ENCODE data around the gene DAND5. TPM values are rescaled to one million over a fixed set of nuclear protein-coding genes. Genes with fewer than 3 reads are reported as not detected.
"Not testable (repeated sequence)": the region's sequence is repeated elsewhere in the genome, so short reads cannot be mapped to it uniquely, and the experiment has no call there.

Gene DAND5
- total and polyA plus RNA-seq, 5 experiments from 2014 or later: not detected

GRCh38 chr19:12974301-12975220, 5.2 kb downstream of the DAND5 start:
- H3K9me3 Mint-ChIP-seq: no peaks in the 10 kb centered on the region
- no peaks in the 10 kb centered on the region for H3K36me3 Mint-ChIP-seq
- H3K27me3 Mint-ChIP-seq: peaks cover 4 to 21% (median 12%) of the 10 kb centered on the region in 5 donors
- DNase-seq (no peak), ATAC-seq (no peak)
- no peak overlapping the region for H3K4me3 Mint-ChIP-seq
- peaks cover 1 to 6% (median 4%) of the 10 kb centered on the region in 4 donors for H3K4me1 Mint-ChIP-seq
- H3K27ac Mint-ChIP-seq: no peak overlapping the region
- POLR2A ChIA-PET: no interaction called here

GRCh38 chr19:12975221-12975741, 5.9 kb downstream of the DAND5 start:
- DNase-seq (no peak), ATAC-seq (no peak)
- H3K27me3 Mint-ChIP-seq: peaks cover 4 to 21% (median 15%) of the 10 kb centered on the region in 5 donors
- no peak overlapping the region for H3K4me3 Mint-ChIP-seq
- no peak overlapping the region for H3K27ac Mint-ChIP-seq
- H3K9me3 Mint-ChIP-seq: no peaks in the 10 kb centered on the region
- no peaks in the 10 kb centered on the region for H3K36me3 Mint-ChIP-seq
- POLR2A ChIA-PET: no interaction called here
- H3K4me1 Mint-ChIP-seq: peaks cover 1 to 6% (median 4%) of the 10 kb centered on the region in 4 donors

DNA sequence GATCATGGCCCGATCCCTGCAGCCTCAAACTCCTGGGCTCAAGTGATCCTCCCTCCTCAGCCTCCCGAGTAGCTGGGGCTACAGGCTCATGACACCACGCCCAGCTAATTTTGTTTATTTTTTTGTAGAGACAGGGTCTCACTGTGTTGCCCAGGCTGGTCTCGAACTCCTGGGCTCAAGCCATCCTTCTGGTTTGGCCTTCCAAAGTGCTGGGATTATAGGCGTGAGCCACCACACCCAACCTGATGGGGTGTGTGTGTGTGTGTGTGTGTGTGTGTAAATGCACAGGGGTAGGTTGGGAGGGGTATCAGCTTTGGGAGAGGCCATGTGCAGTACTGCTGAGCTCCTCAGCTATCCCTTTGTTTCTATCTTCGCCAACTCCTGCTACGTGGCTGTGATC, 6.7 kb downstream of the DAND5 start:
- H3K4me1 Mint-ChIP-seq, H3K36me3 Mint-ChIP-seq, DNase-seq, H3K9me3 Mint-ChIP-seq, ATAC-seq, H3K4me3 Mint-ChIP-seq, H3K27ac Mint-ChIP-seq: not testable (repeated sequence)
- POLR2A ChIA-PET: interaction anchor here (0.7 to 2.6 kb wide), 2 partner anchors 118 to 1099 kb away, joined by 5 to 18 read pairs; no protein-coding TSS in a partner anchor
- peaks cover 4 to 21% (median 16%) of the 10 kb centered on the region in 5 donors for H3K27me3 Mint-ChIP-seq

- Mint-ChIP-seq H3K4me1 (peaks cover 3 to 6% (median 4%) of the 10 kb centered on the region in 4 donors), H3K4me3 (no peak overlapping the region), H3K27ac (no peak overlapping the region), H3K9me3 (no peaks in the 10 kb centered on the region), H3K36me3 (no peaks in the 10 kb centered on the region), H3K27me3 (peaks cover 4 to 22% (median 16%) of the 10 kb centered on the region in 5 donors)
- POLR2A ChIA-PET: interaction anchor here (1.2 kb wide), 1 partner anchor 81 kb away, joined by 3 read pairs; no protein-coding TSS in a partner anchor
- ATAC-seq (no peak), DNase-seq (no peak)
Measured at GRCh38 chr19:12979974-12980373, 10.6 kb downstream of the DAND5 start.

DNA sequence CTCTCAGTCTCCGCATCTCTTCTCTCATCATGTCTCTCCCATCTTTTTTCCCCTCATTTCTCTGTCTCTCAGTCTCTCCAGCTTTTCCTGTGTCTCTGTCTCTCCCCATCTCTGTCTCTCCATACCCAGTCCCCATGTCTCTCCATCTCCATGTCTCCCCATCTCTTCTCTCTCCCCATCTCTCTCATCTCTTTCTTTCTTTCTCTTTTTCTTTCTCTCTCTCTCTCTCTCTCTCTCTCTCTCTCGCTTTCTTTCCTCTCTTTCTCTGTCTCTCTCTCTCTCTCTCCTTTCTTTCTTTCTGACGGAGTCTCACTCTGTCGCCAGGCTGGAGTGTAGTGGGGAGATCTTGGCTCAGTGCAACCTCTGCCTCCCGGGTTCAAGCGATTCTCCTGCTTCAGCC, 13.3 kb downstream of the DAND5 start:
- Mint-ChIP-seq H3K36me3 (no peaks in the 10 kb centered on the region), H3K4me3 (no peak overlapping the region), H3K27ac (no peak overlapping the region), H3K4me1 (peaks cover 4 to 11% (median 6%) of the 10 kb centered on the region in 4 donors), H3K9me3 (no peaks in the 10 kb centered on the region), H3K27me3 (peaks cover 2 to 18% (median 15%) of the 10 kb centered on the region in 5 donors)
- no peak for ATAC-seq
- POLR2A ChIA-PET: interaction anchor here (0.7 to 1.1 kb wide), 2 partner anchors 78 to 106 kb away, joined by 3 read pairs; no protein-coding TSS in a partner anchor
- DNase-seq: no peak

GRCh38 chr19:12983091-12983490, 13.7 kb downstream of the DAND5 start:
- Mint-ChIP-seq H3K36me3 (no peaks in the 10 kb centered on the region), H3K4me3 (no peak overlapping the region), H3K27me3 (peaks cover 0 to 14% (median 10%) of the 10 kb centered on the region in 5 donors), H3K9me3 (no peaks in the 10 kb centered on the region), H3K4me1 (peaks cover 0 to 10% (median 2%) of the 10 kb centered on the region in 4 donors), H3K27ac (no peak overlapping the region)
- ATAC-seq: no peak
- POLR2A ChIA-PET: interaction anchor here (1.1 kb wide), 1 partner anchor 78 kb away, joined by 3 read pairs; no protein-coding TSS in a partner anchor
- no peak for DNase-seq

- H3K27ac Mint-ChIP-seq: no peak overlapping the region
- no peaks in the 10 kb centered on the region for H3K9me3 Mint-ChIP-seq
- DNase-seq (peak; percentile 67 to 88 (median 86)), ATAC-seq (peak; percentile 82 to 88)
- peaks cover 0 to 11% (median 9%) of the 10 kb centered on the region in 5 donors for H3K27me3 Mint-ChIP-seq
- POLR2A ChIA-PET: interaction anchor here (1.1 kb wide), 1 partner anchor 79 kb away, joined by 4 read pairs; no protein-coding TSS in a partner anchor
- no peak overlapping the region for H3K4me3 Mint-ChIP-seq
- H3K4me1 Mint-ChIP-seq: peaks cover 0 to 10% (median 2%) of the 10 kb centered on the region in 4 donors
- H3K36me3 Mint-ChIP-seq: no peaks in the 10 kb centered on the region
Measured at GRCh38 chr19:12983542-12984142, 14.3 kb downstream of the DAND5 start.

DNA sequence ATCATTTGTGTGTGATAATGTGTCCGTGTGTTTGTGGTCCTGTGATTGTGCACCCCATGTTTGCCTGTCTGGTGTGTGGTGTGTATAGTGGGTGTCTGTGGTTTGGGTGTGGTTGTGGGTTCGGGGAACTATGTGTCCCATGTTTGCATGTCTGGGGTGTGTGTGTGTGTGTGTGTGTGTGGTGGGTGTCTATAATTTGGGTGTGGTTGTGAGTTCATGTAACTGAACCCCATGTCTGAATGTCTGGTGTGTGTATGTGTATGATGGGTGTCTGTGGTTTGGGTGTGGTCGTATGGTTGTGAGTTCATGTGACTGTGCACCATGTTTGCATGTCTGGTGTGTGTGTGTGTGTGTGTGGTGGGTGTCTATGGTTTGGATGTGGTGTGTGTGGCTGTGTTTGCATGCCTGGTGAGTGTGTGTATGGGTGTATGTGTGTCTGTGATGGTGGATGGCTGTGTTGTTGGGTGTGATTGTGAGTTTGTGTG, 14.8 kb downstream of the DAND5 start:
- Mint-ChIP-seq H3K36me3 (no peaks in the 10 kb centered on the region), H3K9me3 (no peaks in the 10 kb centered on the region)
- POLR2A ChIA-PET: interaction anchor here (1.1 kb wide), 1 partner anchor 78 kb away, joined by 4 read pairs; no protein-coding TSS in a partner anchor

DNA sequence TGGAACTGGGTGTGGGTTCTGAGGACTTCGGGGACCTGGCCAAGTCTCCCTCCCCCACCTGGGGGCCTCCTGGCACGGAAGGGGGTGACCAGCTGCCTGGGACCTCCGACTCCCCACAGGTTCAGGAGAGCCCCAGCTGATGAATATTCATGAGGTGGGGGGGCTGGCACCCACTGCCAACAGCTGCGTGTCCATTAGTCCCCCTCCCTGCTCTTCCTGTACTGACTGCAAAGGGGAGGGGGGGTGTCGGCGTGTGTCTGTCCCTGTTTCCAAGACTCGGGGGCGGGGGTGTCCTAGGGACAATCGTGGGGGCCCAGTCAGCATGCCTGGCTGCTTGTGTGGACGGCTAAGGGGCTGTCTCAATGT, 15.3 kb downstream of the DAND5 start:
- peaks cover 0 to 10% (median 2%) of the 10 kb centered on the region in 4 donors for H3K4me1 Mint-ChIP-seq
- peak overlapping the region in 2 of 10 donors; percentile 81 to 87 for H3K27ac Mint-ChIP-seq
- H3K9me3 Mint-ChIP-seq: no peaks in the 10 kb centered on the region
- POLR2A ChIA-PET: interaction anchor here (1.1 kb wide), 1 partner anchor 78 kb away, joined by 4 read pairs; no protein-coding TSS in a partner anchor
- H3K4me3 Mint-ChIP-seq: peak overlapping the region in 1 of 10 donors; percentile 38
- no peak for ATAC-seq
- peaks cover 0 to 10% (median 8%) of the 10 kb centered on the region in 5 donors for H3K27me3 Mint-ChIP-seq
- H3K36me3 Mint-ChIP-seq: no peaks in the 10 kb centered on the region
- no peak for DNase-seq

More for the DNA sequence above, 14.8 kb downstream of the DAND5 start:
- Mint-ChIP-seq H3K27ac (no peak overlapping the region), H3K4me1 (peaks cover 0 to 10% (median 2%) of the 10 kb centered on the region in 4 donors), H3K27me3 (peaks cover 0 to 10% (median 8%) of the 10 kb centered on the region in 5 donors), H3K4me3 (no peak overlapping the region)
- DNase-seq (peak in 1 of 10 donors; percentile 27), ATAC-seq (no peak)

DNA sequence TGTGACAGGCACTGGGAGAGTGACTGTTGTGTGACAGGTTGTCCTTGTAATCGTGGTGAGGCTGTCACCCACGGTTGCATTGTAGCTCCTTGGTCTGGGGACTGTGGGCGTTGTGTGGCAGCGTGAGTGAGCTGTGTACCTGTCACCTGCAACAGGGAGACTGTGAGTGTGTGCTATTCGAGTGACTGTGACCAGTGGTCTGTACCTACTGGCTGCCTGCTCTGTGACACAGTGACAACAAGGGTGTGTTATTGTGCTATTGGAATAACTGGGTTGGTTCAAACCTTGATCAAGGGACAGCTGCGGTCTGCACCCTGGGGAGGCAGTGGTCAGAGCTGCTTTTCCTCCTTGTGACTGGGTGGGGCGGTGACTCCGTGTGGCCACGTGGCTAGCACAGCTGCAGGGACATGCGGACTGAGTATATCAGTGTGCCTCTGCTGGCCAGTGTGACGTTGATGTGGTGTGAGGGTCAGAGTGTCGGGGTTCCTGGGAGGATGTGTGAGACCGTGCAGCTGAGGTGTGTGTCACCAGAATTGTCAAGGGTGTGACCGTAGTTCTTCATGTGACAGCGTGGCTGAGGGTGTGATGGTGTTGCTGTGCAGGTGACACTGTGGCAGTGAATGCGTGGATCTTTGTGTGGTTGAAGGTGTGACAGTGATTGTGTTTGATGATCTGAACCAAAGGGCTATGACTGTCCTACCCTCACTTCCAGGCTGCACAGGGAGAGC, 15.8 kb downstream of the DAND5 start:
- Mint-ChIP-seq H3K27me3 (peaks cover 0 to 10% (median 6%) of the 10 kb centered on the region in 5 donors), H3K4me3 (peak overlapping the region in 2 of 10 donors; percentile 40 to 41), H3K9me3 (no peaks in the 10 kb centered on the region), H3K4me1 (peaks cover 0 to 10% (median 2%) of the 10 kb centered on the region in 4 donors), H3K27ac (peak overlapping the region in 6 of 10 donors; percentile 34 to 87 (median 53)), H3K36me3 (no peaks in the 10 kb centered on the region)
- POLR2A ChIA-PET: interaction anchor here (0.8 to 1.2 kb wide), 2 partner anchors 72 to 76 kb away, joined by 3 to 5 read pairs; no protein-coding TSS in a partner anchor
- ATAC-seq (peak in 1 of 2 donors; percentile 18), DNase-seq (peak in 1 of 10 donors; percentile 43)

GRCh38 chr19:12986726-12987125, 17.4 kb downstream of the DAND5 start:
- Mint-ChIP-seq H3K36me3 (no peaks in the 10 kb centered on the region), H3K9me3 (no peaks in the 10 kb centered on the region), H3K4me3 (no peak overlapping the region), H3K27ac (peak overlapping the region in 1 of 10 donors; percentile 20), H3K4me1 (peaks cover 0 to 10% (median 3%) of the 10 kb centered on the region in 4 donors), H3K27me3 (peaks cover 0 to 10% (median 5%) of the 10 kb centered on the region in 5 donors)
- no peak for DNase-seq
- POLR2A ChIA-PET: no interaction called here
- ATAC-seq: no peak
